Heart left ventricle (tissue), 16 donors: ENCODE measurements around the gene ENSA. TPM values are rescaled to one million over a fixed set of nuclear protein-coding genes. Genes with fewer than 3 reads are reported as not detected.
"Not testable (repeated sequence)": the region's sequence is repeated elsewhere in the genome, so short reads cannot be mapped to it uniquely, and the experiment has no call there.

Experiments
- ATAC-seq, 4 donors: fragments of 200-7000 bp; cut with Tn5 transposase; one replicate each; pipeline ENCODE4 v1.9.1; 2020 to 2022; ENCODE audit warnings: moderate library complexity in 4 of 4, mild to moderate bottlenecking in 3 of 4, moderate number of reproducible peaks in 1 of 4
- DNase-seq, 5 donors: peaks; one replicate each; pipeline ENCODE4 v3.0.0-alpha.2; 2020
- H3K27ac ChIP-seq, 12 donors: fragments of 200-600 bp; sonication (generic) in 4 of 12; one replicate each; pipeline versions ENCODE4 v1.5.0 to v1.8.0; 2016 to 2022; ENCODE audit warnings: mild to moderate bottlenecking in 2 of 12
- H3K27me3 ChIP-seq, 9 donors: fragments of 200-600 bp; sonication (generic) in 2 of 9; one replicate each; pipeline versions ENCODE4 v1.5.1 to v1.8.0; 2016 to 2022; ENCODE audit warnings: mild to moderate bottlenecking in 3 of 9
- H3K36me3 ChIP-seq, 9 donors: fragments of 200-600 bp; sonication (generic) in 2 of 9; one replicate each; pipeline versions ENCODE4 v1.5.0 to v1.8.0; 2018 to 2022; ENCODE audit warnings: mild to moderate bottlenecking in 2 of 9
- H3K4me1 ChIP-seq, 12 donors: fragments of 200-600 bp; sonication (generic) in 4 of 12; one replicate each; pipeline versions ENCODE4 v1.5.0 to v1.8.0; 2016 to 2022; ENCODE audit warnings: mild to moderate bottlenecking in 3 of 12
- H3K4me3 ChIP-seq, 12 donors: fragments of 200-600 bp; sonication (generic) in 4 of 12; one replicate each; pipeline versions ENCODE4 v1.5.0 to v1.8.0; 2017 to 2022; ENCODE audit warnings: mild to moderate bottlenecking in 9 of 12, moderate library complexity in 4 of 12
- H3K9me3 ChIP-seq, 12 donors: fragments of 200-600 bp; sonication (generic) in 4 of 12; one replicate each; pipeline versions ENCODE4 v1.5.0 to v1.8.0; 2016 to 2022; ENCODE audit warnings: mild to moderate bottlenecking in 1 of 12
- POLR2A ChIP-seq, 2 donors: fragments of 450-650 bp; IDR thresholded peaks; one replicate each; pipeline ENCODE4 v1.6.1; 2017; ENCODE audit warnings: antibody characterized with exemption in 2 of 2, mild to moderate bottlenecking in 2 of 2, moderate library complexity in 2 of 2
- whole genome bisulfite sequencing, 4 donors: extraction: QIAGEN DNeasy Blood & Tissue Kit in 2 of 4; methylation state at CpG; one replicate each; pipeline versions ENCODE4 v1.1.5 to v1.1.7; 2013 to 2018; 5-methylcytosine and 5-hydroxymethylcytosine counted together
- intact Hi-C, 10 donors: fragments of 100-400 bp; cut with DNase I; formaldehyde crosslinking; loops; one replicate each; pipeline versions ENCODE4 v1.11.1 to v1.14.2; 2022
- polyA plus RNA-seq, 2 donors: library from polyadenylated mRNA; stranded (reverse); fragments of 200-250 nt; gene quantifications; one replicate each; pipeline ENCODE4 v1.2.3, GENCODE V29; 2013
- total RNA-seq, 9 donors: library from RNA; depleted of rRNA in 2 of 9; stranded (reverse); fragments of >200 nt in 2 of 9; fragmentation: NEBNext Ultra II Directional in 3 of 9; extraction: Animal tissue kit (Norgen Biotek cat#: 25700) in 3 of 9; gene quantifications; one replicate each; pipeline versions ENCODE4 v1.1.0 to v1.2.4, GENCODE V29; 2016 to 2023
- TF ChIP-seq, protein P1 (sequence below), 12 donors: fragments of 200-600 bp; sonication (generic) in 4 of 12; IDR thresholded peaks; one replicate each; pipeline versions ENCODE4 v1.5.0 to v1.8.0; 2018 to 2022; ENCODE audit warnings: antibody characterized with exemption in 12 of 12, mild to moderate bottlenecking in 5 of 12
- donor health status: ischemic (EF 13 %, LVEDD 7.1; RV severe dilation, severe dysfunction).
- donor health status: healthy with polysubstance abuse.
- donor health status: DM: no; HTN: yes; CAD: no.
- donor health status: DM: no; HTN: no; CAD: no.
- donor health status: ischemic (EF 25% LVEDD 6.9; RV normal size, moderate dysfunction).
- donor health status: ischemic (EF 25% LVEDD 5.7; RV mildly dilated, moderate dysfunction).
- donor health status: healthy.
- donor health status: DM: yes; HTN: yes; CAD: no.
- donor health status: ischemic (EF 35%, LVEDD 5.7; RV mildly dilated, moderate dysfunction).
- donor health status: nonischemic (EF 11% LVEDD 7.7; RV severe dilation, severe dysfunction).
- donor health status: DM: yes; HTN: yes; CAD: no.
- donor health status: PGD.
- donor health status: ischemic (EF 29% LVEDD 5.4; RV normal size, mild dysfunction).
- donor health status: nonischemic (EF 23%, LVEDD 6.1; RV moderate dilation, normal function).

Gene ENSA
- total and polyA plus RNA-seq, 11 donors: 74.6 to 186 (median 123) TPM

- TF ChIP-seq, protein P1, sequence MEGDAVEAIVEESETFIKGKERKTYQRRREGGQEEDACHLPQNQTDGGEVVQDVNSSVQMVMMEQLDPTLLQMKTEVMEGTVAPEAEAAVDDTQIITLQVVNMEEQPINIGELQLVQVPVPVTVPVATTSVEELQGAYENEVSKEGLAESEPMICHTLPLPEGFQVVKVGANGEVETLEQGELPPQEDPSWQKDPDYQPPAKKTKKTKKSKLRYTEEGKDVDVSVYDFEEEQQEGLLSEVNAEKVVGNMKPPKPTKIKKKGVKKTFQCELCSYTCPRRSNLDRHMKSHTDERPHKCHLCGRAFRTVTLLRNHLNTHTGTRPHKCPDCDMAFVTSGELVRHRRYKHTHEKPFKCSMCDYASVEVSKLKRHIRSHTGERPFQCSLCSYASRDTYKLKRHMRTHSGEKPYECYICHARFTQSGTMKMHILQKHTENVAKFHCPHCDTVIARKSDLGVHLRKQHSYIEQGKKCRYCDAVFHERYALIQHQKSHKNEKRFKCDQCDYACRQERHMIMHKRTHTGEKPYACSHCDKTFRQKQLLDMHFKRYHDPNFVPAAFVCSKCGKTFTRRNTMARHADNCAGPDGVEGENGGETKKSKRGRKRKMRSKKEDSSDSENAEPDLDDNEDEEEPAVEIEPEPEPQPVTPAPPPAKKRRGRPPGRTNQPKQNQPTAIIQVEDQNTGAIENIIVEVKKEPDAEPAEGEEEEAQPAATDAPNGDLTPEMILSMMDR (IDR thresholded peaks at IDR 0.05): no peak
- TF ChIP-seq POLR2A (IDR thresholded peaks at IDR 0.05): no peak
- intact Hi-C loops: loop anchor here in 7 of 10 donors (2.0 to 10.0 kb wide), 6 partner anchors 51 to 166 kb away; partner anchors contain the start of genes GOLPH3L (in 1 of the 7), MCL1 (in 1 of the 7) and TARS2 (in 1 of the 7)
- no peaks in the 10 kb centered on the region for H3K9me3 ChIP-seq
- H3K4me3 ChIP-seq: peak overlapping the region; percentile 15 to 85 (median 70)
- DNase-seq: no peak
- ATAC-seq: no peak
- H3K27ac ChIP-seq: peak overlapping the region in 11 of 12 donors; percentile 85 to 99 (median 97)
- peaks cover 3 to 35% (median 21%) of the 10 kb centered on the region in 12 donors for H3K4me1 ChIP-seq
- no peaks in the 10 kb centered on the region for H3K27me3 ChIP-seq
- WGBS, 4 donors: 0 to 2% (median 1%) methylated on average over 9 of the region's 9 CpGs
- H3K36me3 ChIP-seq: peaks cover 0 to 42% (median 38%) of the 10 kb centered on the region in 9 donors
These were observed 672 bp downstream of the ENSA start for GRCh38 chr1:150628766-150629114.

GRCh38 chr1:150627826-150628410, 1.5 kb downstream of the ENSA start:
- intact Hi-C loops: loop anchor here in 7 of 10 donors (2.0 to 10.0 kb wide), 6 partner anchors 51 to 166 kb away; partner anchors contain the start of genes GOLPH3L (in 1 of the 7), MCL1 (in 1 of the 7) and TARS2 (in 1 of the 7)
- DNase-seq (no peak), ATAC-seq (no peak)
- no peak for TF ChIP-seq POLR2A (IDR thresholded peaks at IDR 0.05)
- TF ChIP-seq, protein P1 (IDR thresholded peaks at IDR 0.05): no peak
- WGBS, 4 donors: 77 to 86% (median 83%) methylated on average over 5 of the region's 5 CpGs
- Histone ChIP-seq H3K4me1 (peaks cover 4 to 39% (median 24%) of the 10 kb centered on the region in 12 donors), H3K9me3 (no peaks in the 10 kb centered on the region), H3K36me3 (peaks cover 0 to 50% (median 46%) of the 10 kb centered on the region in 9 donors), H3K27me3 (no peaks in the 10 kb centered on the region), H3K4me3 (peak overlapping the region in 9 of 12 donors; percentile 54 to 85 (median 76)), H3K27ac (peak overlapping the region in 4 of 12 donors; percentile 96 to 99 (median 96))

- no peak for ATAC-seq
These were observed 3.3 kb downstream of the ENSA start for GRCh38 chr1:150626150-150626549.

DNA sequence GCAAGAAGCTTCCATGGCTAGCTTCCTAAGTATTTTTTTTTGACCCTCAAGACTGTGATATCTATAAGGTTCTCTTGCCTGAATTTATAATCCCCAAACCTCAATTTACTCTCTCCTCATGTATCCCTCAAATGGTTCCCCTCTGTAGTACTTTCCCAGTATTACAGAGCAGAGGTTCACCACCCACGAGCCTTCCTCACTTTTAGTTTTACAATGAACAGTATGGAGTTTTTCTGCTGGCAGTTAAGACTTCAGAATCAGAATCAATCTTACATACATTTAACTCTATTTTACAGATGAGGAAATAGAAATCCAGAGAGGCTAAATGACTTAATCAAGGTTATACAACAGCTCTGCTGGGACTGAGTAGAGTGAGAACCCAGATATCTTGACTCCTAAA, 4.9 kb downstream of the ENSA start:
- H3K36me3 ChIP-seq: peaks cover 0 to 81% (median 66%) of the 10 kb centered on the region in 9 donors
- intact Hi-C loops: loop anchor here in 7 of 10 donors (5.0 to 10.0 kb wide), 5 partner anchors 47 to 162 kb away; partner anchors contain the start of genes MCL1 (in 3 of the 7) and TARS2 (in 1 of the 7)
- not testable (repeated sequence) for ATAC-seq, H3K9me3 ChIP-seq, H3K4me3 ChIP-seq, H3K27ac ChIP-seq, H3K27me3 ChIP-seq, DNase-seq
- H3K4me1 ChIP-seq: peaks cover 19 to 63% (median 47%) of the 10 kb centered on the region in 12 donors
- WGBS, 4 donors: 88 to 94% (median 92%) methylated on average over 1 of the region's 1 CpG

More at GRCh38 chr1:150626150-150626549, 3.3 kb downstream of the ENSA start:
- Histone ChIP-seq H3K4me3 (no peak overlapping the region), H3K9me3 (no peaks in the 10 kb centered on the region), H3K36me3 (peaks cover 0 to 65% (median 58%) of the 10 kb centered on the region in 9 donors), H3K27ac (no peak overlapping the region), H3K27me3 (no peaks in the 10 kb centered on the region), H3K4me1 (peaks cover 9 to 56% (median 40%) of the 10 kb centered on the region in 12 donors)
- intact Hi-C loops: loop anchor here in 5 of 10 donors (5.0 to 10.0 kb wide), 5 partner anchors 49 to 164 kb away; partner anchors contain the start of genes GOLPH3L (in 1 of the 5), MCL1 (in 1 of the 5) and TARS2 (in 1 of the 5)
- TF ChIP-seq POLR2A (IDR thresholded peaks at IDR 0.05): no peak
- TF ChIP-seq, protein P1 (IDR thresholded peaks at IDR 0.05): no peak
- WGBS, 4 donors: 84 to 87% (median 85%) methylated on average over 2 of the region's 2 CpGs
- no peak for DNase-seq

GRCh38 chr1:150624134-150624533, 5.3 kb downstream of the ENSA start:
- not testable (repeated sequence) for H3K9me3 ChIP-seq, DNase-seq, H3K27ac ChIP-seq, H3K27me3 ChIP-seq, ATAC-seq, H3K4me3 ChIP-seq
- WGBS, 4 donors: 92 to 100% (median 98%) methylated on average over 1 of the region's 1 CpG
- intact Hi-C loops: loop anchor here in 7 of 10 donors (5.0 to 10.0 kb wide), 5 partner anchors 47 to 162 kb away; partner anchors contain the start of genes MCL1 (in 3 of the 7) and TARS2 (in 1 of the 7)
- peaks cover 0 to 85% (median 66%) of the 10 kb centered on the region in 9 donors for H3K36me3 ChIP-seq
- H3K4me1 ChIP-seq: peaks cover 19 to 67% (median 51%) of the 10 kb centered on the region in 12 donors
